ENCODE data around the gene PA2G4. TPM values are rescaled to one million over a fixed set of nuclear protein-coding genes. Genes with fewer than 3 reads are reported as not detected.

PA2G4 gene
- total RNA-seq, 1 experiment from 2014 or later = 175 TPM

DNA sequence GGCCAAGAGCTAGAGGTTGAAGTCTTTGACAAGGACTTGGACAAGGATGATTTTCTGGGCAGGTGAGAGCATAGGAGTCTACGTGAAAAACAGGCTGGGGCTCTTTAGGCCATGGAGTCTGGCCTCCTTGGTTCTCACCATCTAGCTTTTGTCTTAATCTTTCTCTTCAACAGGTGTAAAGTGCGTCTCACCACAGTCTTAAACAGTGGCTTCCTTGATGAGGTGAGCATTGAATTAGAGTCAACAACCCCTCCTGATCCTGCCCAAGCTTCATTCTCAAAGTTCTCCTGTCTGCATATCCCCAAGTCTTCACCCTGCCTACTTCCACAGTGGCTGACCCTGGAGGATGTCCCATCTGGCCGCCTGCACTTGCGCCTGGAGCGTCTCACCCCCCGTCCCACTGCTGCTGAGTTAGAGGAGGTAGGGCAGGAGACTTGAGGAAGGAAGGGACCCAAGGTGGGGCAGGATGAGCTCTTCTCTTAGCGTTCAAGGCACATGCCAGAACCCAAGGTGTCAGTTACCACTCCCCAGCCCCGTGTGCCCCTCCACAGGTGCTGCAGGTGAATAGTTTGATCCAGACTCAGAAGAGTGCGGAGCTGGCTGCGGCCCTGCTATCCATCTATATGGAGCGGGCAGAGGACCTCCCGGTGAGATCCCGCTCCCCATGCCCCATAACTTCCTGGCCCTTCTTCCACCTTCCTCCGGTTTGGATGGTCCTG is 33.7 kb downstream of the PA2G4 start:
- Histone ChIP-seq H3K36me3 (ENCODE audit: control insufficient read depth, insufficient read depth, low read length) (peaks cover 21% of the 10 kb centered on the region), H3K4me3 (ENCODE audit: low read depth in 2 of 2, low read length in 2 of 2) (no peak overlapping the region), H3K4me1 (ENCODE audit: control insufficient read depth, insufficient read depth, low read length) (no peaks in the 10 kb centered on the region), H3K27ac (ENCODE audit: low read length) (no peak overlapping the region), H3K27me3 (ENCODE audit: control insufficient read depth, insufficient read depth, low read length) (no peaks in the 10 kb centered on the region), H3K9me3 (ENCODE audit: control insufficient read depth, insufficient read depth, low read depth, low read length) (no peaks in the 10 kb centered on the region)
- no peak for DNase-seq (ENCODE audit: low read depth, low spot score)
- in situ Hi-C loops (cut with HindIII; ENCODE audit: low pct_unique_long_range_greater_than_20kb, low sequenced_read_pairs) = no loop called here
- no TSS peak for BruUV-seq (replicated peaks)
- ATAC-seq = no peak
- POLR2A ChIA-PET = no interaction called here
- intact Hi-C loops (cut with micrococcal nuclease; ENCODE audit: unreplicated experiment) = no loop called here
- CTCF ChIA-PET = no interaction called here
- TF ChIP-seq, protein P1, sequence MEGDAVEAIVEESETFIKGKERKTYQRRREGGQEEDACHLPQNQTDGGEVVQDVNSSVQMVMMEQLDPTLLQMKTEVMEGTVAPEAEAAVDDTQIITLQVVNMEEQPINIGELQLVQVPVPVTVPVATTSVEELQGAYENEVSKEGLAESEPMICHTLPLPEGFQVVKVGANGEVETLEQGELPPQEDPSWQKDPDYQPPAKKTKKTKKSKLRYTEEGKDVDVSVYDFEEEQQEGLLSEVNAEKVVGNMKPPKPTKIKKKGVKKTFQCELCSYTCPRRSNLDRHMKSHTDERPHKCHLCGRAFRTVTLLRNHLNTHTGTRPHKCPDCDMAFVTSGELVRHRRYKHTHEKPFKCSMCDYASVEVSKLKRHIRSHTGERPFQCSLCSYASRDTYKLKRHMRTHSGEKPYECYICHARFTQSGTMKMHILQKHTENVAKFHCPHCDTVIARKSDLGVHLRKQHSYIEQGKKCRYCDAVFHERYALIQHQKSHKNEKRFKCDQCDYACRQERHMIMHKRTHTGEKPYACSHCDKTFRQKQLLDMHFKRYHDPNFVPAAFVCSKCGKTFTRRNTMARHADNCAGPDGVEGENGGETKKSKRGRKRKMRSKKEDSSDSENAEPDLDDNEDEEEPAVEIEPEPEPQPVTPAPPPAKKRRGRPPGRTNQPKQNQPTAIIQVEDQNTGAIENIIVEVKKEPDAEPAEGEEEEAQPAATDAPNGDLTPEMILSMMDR (IDR thresholded peaks at IDR 0.05) = no peak
- TF ChIP-seq SIN3A (IDR thresholded peaks at IDR 0.05; ENCODE audit: borderline replicate concordance, insufficient read depth, low read depth, low read length) (no peak), TCF7L2 (IDR thresholded peaks at IDR 0.05; ENCODE audit: low read depth, low read length) (no peak), POLR2AphosphoS5 (IDR thresholded peaks at IDR 0.05; ENCODE audit: low read depth, low read length) (no peak), REST (IDR thresholded peaks at IDR 0.05; ENCODE audit: insufficient read depth in 1 of 2, low read depth in 2 of 2, low read length in 1 of 2) (no peak)

GRCh38 chr12:56141946-56142784 is 37.8 kb downstream of the PA2G4 start:
- no peak for ATAC-seq
- intact Hi-C loops (cut with micrococcal nuclease; ENCODE audit: unreplicated experiment) (no loop called here), in situ Hi-C loops (cut with HindIII; ENCODE audit: low pct_unique_long_range_greater_than_20kb, low sequenced_read_pairs) (no loop called here)
- no peak for DNase-seq (ENCODE audit: low read depth, low spot score)
- Histone ChIP-seq H3K36me3 (ENCODE audit: control insufficient read depth, insufficient read depth, low read length) (peaks cover 12% of the 10 kb centered on the region), H3K4me3 (ENCODE audit: low read depth in 2 of 2, low read length in 2 of 2) (no peak overlapping the region), H3K27me3 (ENCODE audit: control insufficient read depth, insufficient read depth, low read length) (no peaks in the 10 kb centered on the region), H3K9me3 (ENCODE audit: control insufficient read depth, insufficient read depth, low read depth, low read length) (no peaks in the 10 kb centered on the region), H3K27ac (ENCODE audit: low read length) (no peak overlapping the region), H3K4me1 (ENCODE audit: control insufficient read depth, insufficient read depth, low read length) (peaks cover 4% of the 10 kb centered on the region; the same call in 1 of the 2 replicates)
- TF ChIP-seq POLR2AphosphoS5 (IDR thresholded peaks at IDR 0.05; ENCODE audit: low read depth, low read length) (no peak), REST (IDR thresholded peaks at IDR 0.05; ENCODE audit: insufficient read depth in 1 of 2, low read depth in 2 of 2, low read length in 1 of 2) (no peak), TCF7L2 (IDR thresholded peaks at IDR 0.05; ENCODE audit: low read depth, low read length) (no peak), SIN3A (IDR thresholded peaks at IDR 0.05; ENCODE audit: borderline replicate concordance, insufficient read depth, low read depth, low read length) (no peak)
- TF ChIP-seq, protein P1 (IDR thresholded peaks at IDR 0.05) = no peak
- CTCF ChIA-PET = interaction anchor here (0.6 kb wide), 1 partner anchor 68 kb away, joined by 4 read pairs; no protein-coding TSS in a partner anchor
- POLR2A ChIA-PET = no interaction called here
- no TSS peak for BruUV-seq (replicated peaks)
